ENCODE results near the gene CRYBB1. TPM values are rescaled to one million over a fixed set of nuclear protein-coding genes. Genes with fewer than 3 reads are reported as not detected.

Gene CRYBB1
- total and polyA plus RNA-seq, 4 donors, result 0.14 to 1.1 (median 0.45) TPM

DNA sequence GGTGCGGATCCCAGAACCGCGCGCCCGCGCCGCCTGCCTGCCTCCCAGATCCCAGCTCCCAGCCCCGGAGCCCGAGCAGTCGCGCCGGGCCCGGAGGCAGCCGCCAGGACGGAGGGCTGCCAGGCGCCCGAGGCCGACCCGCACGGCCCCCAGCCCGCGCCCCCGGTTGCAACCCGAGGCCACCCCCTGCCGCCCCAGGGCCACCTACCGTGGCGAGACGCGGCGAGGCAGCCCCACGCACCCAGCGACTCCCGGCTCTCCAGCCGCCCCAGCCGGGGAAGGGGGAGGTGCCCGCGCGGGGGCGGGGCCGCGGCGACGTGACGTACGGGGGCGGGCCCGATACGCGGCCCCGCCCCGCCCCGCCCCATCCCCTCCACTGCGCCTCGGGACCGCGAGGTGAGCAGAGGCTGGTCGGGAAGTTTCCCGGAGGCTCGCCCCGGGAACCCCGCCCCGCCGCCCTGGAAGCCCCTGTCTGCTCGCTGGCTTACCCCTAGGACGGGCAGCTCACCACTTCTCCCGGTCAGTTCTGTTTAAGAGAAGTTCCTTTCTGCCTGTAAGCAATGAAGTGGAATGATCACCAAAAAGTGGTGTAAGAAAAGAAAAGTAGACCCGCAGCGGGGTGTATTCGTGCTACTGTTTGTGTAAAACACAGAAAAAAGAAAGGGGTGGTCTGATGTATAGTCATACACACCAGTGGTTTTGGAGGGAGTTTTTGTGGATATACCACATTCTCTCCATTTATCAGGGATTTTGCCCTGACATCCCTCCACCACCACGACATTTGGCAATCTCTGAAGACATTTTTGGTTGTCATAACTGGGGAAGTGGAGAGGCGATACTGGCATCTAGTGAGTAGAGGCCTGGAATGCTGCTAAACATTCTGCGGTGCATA, 27.7 kb downstream of the CRYBB1 start, which contains the start of gene TPST2:
TSS of gene TPST2 (minus strand) at position 288 of the 892 bp plus-strand sequence. CDS start 48,502 bp downstream, outside the sequence.
- ATAC-seq (ENCODE audit: insufficient read depth, low FRiP score), result peak; percentile 90
- Histone ChIP-seq H3K4me3 (peak within 1 kb of the TSS; percentile 83), H3K27ac (ENCODE audit: low read depth in 1 of 2, low read length in 1 of 2) (peak within 1 kb of the TSS; percentile 90 to 91), H3K27me3 (ENCODE audit: control insufficient read depth in 3 of 3, insufficient read depth in 3 of 3, low read length in 2 of 3) (peaks cover 0 to 3% (median 0%) of the 10 kb centered on the region in 3 donors), H3K36me3 (ENCODE audit: control insufficient read depth in 4 of 4, insufficient read depth in 4 of 4, low read length in 4 of 4) (no peaks in the 10 kb centered on the region), H3K9me3 (ENCODE audit: control insufficient read depth in 4 of 4, insufficient read depth in 3 of 4, low read length in 3 of 4) (no peaks in the 10 kb centered on the region), H3K9ac (ENCODE audit: insufficient read depth in 1 of 2, low read length in 2 of 2) (peak within 1 kb of the TSS in 1 of 2 donors; percentile 63), H3K4me1 (ENCODE audit: control insufficient read depth in 5 of 5, insufficient read depth in 5 of 5, low read length in 5 of 5) (peaks cover 0 to 9% (median 4%) of the 10 kb centered on the region in 5 donors)
- peak; percentile 87 to 89 (median 87) for DNase-seq
- TF ChIP-seq, protein P1, sequence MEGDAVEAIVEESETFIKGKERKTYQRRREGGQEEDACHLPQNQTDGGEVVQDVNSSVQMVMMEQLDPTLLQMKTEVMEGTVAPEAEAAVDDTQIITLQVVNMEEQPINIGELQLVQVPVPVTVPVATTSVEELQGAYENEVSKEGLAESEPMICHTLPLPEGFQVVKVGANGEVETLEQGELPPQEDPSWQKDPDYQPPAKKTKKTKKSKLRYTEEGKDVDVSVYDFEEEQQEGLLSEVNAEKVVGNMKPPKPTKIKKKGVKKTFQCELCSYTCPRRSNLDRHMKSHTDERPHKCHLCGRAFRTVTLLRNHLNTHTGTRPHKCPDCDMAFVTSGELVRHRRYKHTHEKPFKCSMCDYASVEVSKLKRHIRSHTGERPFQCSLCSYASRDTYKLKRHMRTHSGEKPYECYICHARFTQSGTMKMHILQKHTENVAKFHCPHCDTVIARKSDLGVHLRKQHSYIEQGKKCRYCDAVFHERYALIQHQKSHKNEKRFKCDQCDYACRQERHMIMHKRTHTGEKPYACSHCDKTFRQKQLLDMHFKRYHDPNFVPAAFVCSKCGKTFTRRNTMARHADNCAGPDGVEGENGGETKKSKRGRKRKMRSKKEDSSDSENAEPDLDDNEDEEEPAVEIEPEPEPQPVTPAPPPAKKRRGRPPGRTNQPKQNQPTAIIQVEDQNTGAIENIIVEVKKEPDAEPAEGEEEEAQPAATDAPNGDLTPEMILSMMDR (IDR thresholded peaks at IDR 0.05; ENCODE audit: control extremely low read depth, extremely low read depth), result no peak
- WGBS, 2 donors, result 1% methylated on average over 44 to 72 of the region's 72 CpGs

- H3K27me3 ChIP-seq (ENCODE audit: control insufficient read depth in 3 of 3, insufficient read depth in 3 of 3, low read length in 2 of 3), result peaks cover 0 to 3% (median 0%) of the 10 kb centered on the region in 3 donors
- peak; percentile 36 to 47 (median 39) for DNase-seq
- peak overlapping the region; percentile 90 to 91 for H3K27ac ChIP-seq (ENCODE audit: low read depth in 1 of 2, low read length in 1 of 2)
- H3K36me3 ChIP-seq (ENCODE audit: control insufficient read depth in 4 of 4, insufficient read depth in 4 of 4, low read length in 4 of 4), result no peaks in the 10 kb centered on the region
- 1% methylated on average over 41 to 44 of the region's 44 CpGs for WGBS, 2 donors
- H3K4me3 ChIP-seq, result peak overlapping the region; percentile 83
- peaks cover 0 to 12% (median 4%) of the 10 kb centered on the region in 5 donors for H3K4me1 ChIP-seq (ENCODE audit: control insufficient read depth in 5 of 5, insufficient read depth in 5 of 5, low read length in 5 of 5)
- TF ChIP-seq, protein P1 (IDR thresholded peaks at IDR 0.05; ENCODE audit: control extremely low read depth, extremely low read depth), result no peak
- H3K9ac ChIP-seq (ENCODE audit: insufficient read depth in 1 of 2, low read length in 2 of 2), result peak overlapping the region in 1 of 2 donors; percentile 50
- peak; percentile 9 for ATAC-seq (ENCODE audit: insufficient read depth, low FRiP score)
- H3K9me3 ChIP-seq (ENCODE audit: control insufficient read depth in 4 of 4, insufficient read depth in 3 of 4, low read length in 3 of 4), result no peaks in the 10 kb centered on the region
Observed at GRCh38 chr22:26589367-26589844, 28.4 kb downstream of the CRYBB1 start.

DNA sequence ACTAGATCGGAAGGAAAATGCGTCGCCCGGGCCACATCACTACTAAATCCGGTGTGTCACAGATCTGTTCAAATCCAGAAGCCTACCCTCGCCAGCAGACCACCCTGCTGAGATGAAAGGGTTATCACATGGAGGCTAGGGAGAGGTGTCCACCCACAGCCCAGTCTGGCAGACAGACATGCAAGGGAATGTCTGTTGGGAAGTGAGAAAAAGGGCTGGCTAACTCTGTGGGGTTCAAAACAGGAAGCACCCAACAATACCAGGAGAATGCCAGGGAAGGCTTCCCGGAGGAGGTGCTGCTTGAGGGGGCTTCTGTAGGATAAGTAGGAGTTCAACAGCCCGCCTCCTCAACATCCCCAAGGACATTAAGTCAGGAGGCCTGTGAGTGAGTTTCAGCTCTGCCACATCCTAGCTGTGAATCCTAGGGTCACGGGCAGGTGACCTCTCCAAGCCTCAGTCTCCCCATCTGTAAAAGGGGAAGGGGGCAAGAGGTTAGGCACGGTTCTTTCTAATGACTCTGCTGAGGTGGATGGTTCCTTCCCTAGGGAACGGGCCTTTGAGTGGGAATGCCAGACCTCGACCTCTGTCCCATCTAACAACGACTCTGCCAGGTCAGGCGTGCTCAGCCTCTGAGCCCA, 29.0 kb downstream of the CRYBB1 start:
- TF ChIP-seq, protein P1 (IDR thresholded peaks at IDR 0.05; ENCODE audit: control extremely low read depth, extremely low read depth), result no peak
- peak overlapping the region; percentile 83 for H3K4me3 ChIP-seq
- no peak for DNase-seq
- peaks cover 0 to 1% (median 0%) of the 10 kb centered on the region in 4 donors for H3K36me3 ChIP-seq (ENCODE audit: control insufficient read depth in 4 of 4, insufficient read depth in 4 of 4, low read length in 4 of 4)
- H3K4me1 ChIP-seq (ENCODE audit: control insufficient read depth in 5 of 5, insufficient read depth in 5 of 5, low read length in 5 of 5), result peaks cover 0 to 14% (median 4%) of the 10 kb centered on the region in 5 donors
- 37 to 48% methylated on average over 14 of the region's 14 CpGs for WGBS, 2 donors
- H3K9me3 ChIP-seq (ENCODE audit: control insufficient read depth in 4 of 4, insufficient read depth in 3 of 4, low read length in 3 of 4), result no peaks in the 10 kb centered on the region
- ATAC-seq (ENCODE audit: insufficient read depth, low FRiP score), result no peak
- H3K9ac ChIP-seq (ENCODE audit: insufficient read depth in 1 of 2, low read length in 2 of 2), result no peak overlapping the region
- peaks cover 0 to 3% (median 0%) of the 10 kb centered on the region in 3 donors for H3K27me3 ChIP-seq (ENCODE audit: control insufficient read depth in 3 of 3, insufficient read depth in 3 of 3, low read length in 2 of 3)
- peak overlapping the region in 1 of 2 donors; percentile 90 for H3K27ac ChIP-seq (ENCODE audit: low read depth in 1 of 2, low read length in 1 of 2)
